GM12878 (cell line): ENCODE data around the gene MAPK9. TPM values are rescaled to one million over a fixed set of nuclear protein-coding genes. Genes with fewer than 3 reads are reported as not detected.

Experiments used
- ASH2L ChIP-seq: fragments of 300-600, 200-600 bp; sonication (generic); IDR thresholded peaks from 2 replicates; pipeline ENCODE4 v1.6.1; 2017; ENCODE audit warnings: low read depth, mild to moderate bottlenecking, borderline replicate concordance
- BACH1 ChIP-seq: fragments of 450-650 bp; IDR thresholded peaks from 2 replicates; pipeline ENCODE4 v1.6.1; 2017; ENCODE audit warnings: mild to moderate bottlenecking, borderline replicate concordance
- CREM ChIP-seq: IDR thresholded peaks from 2 replicates; pipeline ENCODE4 v1.6.1; 2014; ENCODE audit warnings: antibody characterized with exemption, low read depth
- DPF2 ChIP-seq: fragments of 450-650 bp; IDR thresholded peaks from 2 replicates; pipeline ENCODE4 v1.6.1; 2017; ENCODE audit warnings: mild to moderate bottlenecking
- E2F8 ChIP-seq: fragments of 450-650 bp; IDR thresholded peaks from 2 replicates; pipeline ENCODE4 v1.6.1; 2018; ENCODE audit warnings: mild to moderate bottlenecking, low read depth, moderate library complexity; ENCODE audit not compliant: partially characterized antibody
- EGR1 ChIP-seq, 2 experiments: IDR thresholded peaks; 1 replicate in 1 of 2; 2 replicates in 1 of 2; pipeline ENCODE4 v1.6.1; 2011 to 2012; ENCODE audit warnings: low read depth in 2 of 2, low read length in 2 of 2, borderline replicate concordance in 1 of 2, mild to moderate bottlenecking in 1 of 2, moderate library complexity in 1 of 2
- GATAD2B ChIP-seq: fragments of 450-650 bp; conservative IDR thresholded peaks from 2 replicates; pipeline ENCODE4 v1.6.1; 2017; ENCODE audit warnings: low read depth, mild to moderate bottlenecking, moderate library complexity
- IKZF1 ChIP-seq: fragments of 450-650 bp; conservative IDR thresholded peaks from 2 replicates; pipeline ENCODE4 v1.6.1; 2017; ENCODE audit warnings: antibody characterized with exemption, mild to moderate bottlenecking
- IRF4 ChIP-seq: IDR thresholded peaks from 2 replicates; pipeline ENCODE4 v1.6.1; 2011; ENCODE audit warnings: low read depth, low read length
- KDM1A ChIP-seq: fragments of 200-600 bp; sonication (generic); IDR thresholded peaks from 2 replicates; pipeline ENCODE4 v1.6.1; 2016; ENCODE audit warnings: borderline replicate concordance
- NBN ChIP-seq: fragments of 450-650 bp; IDR thresholded peaks from 2 replicates; pipeline ENCODE4 v1.6.1; 2016
- NR2C1 ChIP-seq: fragments of 450-650 bp; IDR thresholded peaks from 2 replicates; pipeline ENCODE4 v1.6.1; 2017; ENCODE audit warnings: antibody characterized with exemption, mild to moderate bottlenecking, moderate library complexity
- POLR2AphosphoS5 ChIP-seq: IDR thresholded peaks from 2 replicates; pipeline ENCODE4 v1.6.1; 2011; ENCODE audit warnings: mild to moderate bottlenecking, low read length, inconsistent platforms
- RAD21 ChIP-seq: IDR thresholded peaks from 2 replicates; pipeline ENCODE4 v1.6.1; 2011; ENCODE audit warnings: mild to moderate bottlenecking, low read depth, low read length, moderate library complexity; ENCODE audit not compliant: insufficient read depth
- RB1 ChIP-seq: fragments of 450-650 bp; formaldehyde crosslinking; IDR thresholded peaks from 2 replicates; pipeline ENCODE4 v1.6.1; 2017; ENCODE audit warnings: mild to moderate bottlenecking, borderline replicate concordance
- RBBP5 ChIP-seq: fragments of 200-600 bp; sonication (generic); conservative IDR thresholded peaks from 2 replicates; pipeline ENCODE4 v1.6.1; 2016
- RFX5 ChIP-seq: IDR thresholded peaks from 2 replicates; pipeline ENCODE4 v1.6.1; 2011; ENCODE audit warnings: low read depth, low read length, improper control_type of control experiment
- SP1 ChIP-seq: IDR thresholded peaks from one replicate; pipeline ENCODE4 v1.6.1; 2011; ENCODE audit warnings: low read depth, low read length
- SPI1 ChIP-seq: IDR thresholded peaks from 2 replicates; pipeline ENCODE4 v1.6.1; 2011; ENCODE audit warnings: low read depth, mild to moderate bottlenecking, low read length, moderate library complexity, borderline replicate concordance; ENCODE audit not compliant: insufficient read depth
- ZBTB4 ChIP-seq: fragments of 450-650 bp; formaldehyde crosslinking; IDR thresholded peaks from 2 replicates; pipeline ENCODE4 v1.4.0; 2022; ENCODE audit warnings: mild to moderate bottlenecking, moderate library complexity
- ZNF207 ChIP-seq: fragments of 450-650 bp; IDR thresholded peaks from 2 replicates; pipeline ENCODE4 v1.6.1; 2014; ENCODE audit warnings: antibody characterized with exemption, mild to moderate bottlenecking, borderline replicate concordance
- ZSCAN29 ChIP-seq: fragments of 450-650 bp; IDR thresholded peaks from 2 replicates; pipeline ENCODE4 v1.6.1; 2017; ENCODE audit warnings: mild to moderate bottlenecking, moderate library complexity
- polyA plus RNA-seq, 11 experiments: library from polyadenylated mRNA; depleted of rRNA in 4 of 11; unstranded in 6 of 11; stranded (reverse) in 5 of 11; fragments of >200 nt; fragmentation: Nextera tagmentation in 4 of 11; fragmentation: Illumina TruSeq in 1 of 11; extraction: Ambion mirVana in 4 of 11; extraction: Trizol in 1 of 11; gene quantifications; 1 replicate in 1 of 11; 2 replicates in 10 of 11; pipeline versions ENCODE4 v1.2.1 to v1.2.3, GENCODE V29; 2011 to 2016; ENCODE audit warnings: inconsistent platforms in 2 of 11, missing spikeins in 2 of 11, low read depth in 1 of 11
- total RNA-seq, 4 experiments: library from RNA; depleted of rRNA in 3 of 4; stranded (reverse); fragments of >200 nt in 3 of 4; fragmentation: Illumina TruSeq in 1 of 4; extraction: Trizol in 1 of 4; gene quantifications; 2 replicates each; pipeline versions ENCODE4 v1.2.1 to v1.2.3, GENCODE V29; 2013 to 2021

The MAPK9 gene
- total and polyA plus RNA-seq, 10 of the 15 experiments (the other 5 are each of a cell fraction or from before 2014, with no cell fraction given) = 2.1 to 52.9 (median 21.7) TPM

- TF ChIP-seq KDM1A (no peak), EGR1 (IDR thresholded peaks at IDR 0.05; ENCODE audit: borderline replicate concordance in 1 of 2, low read depth in 2 of 2, low read length in 2 of 2) (no peak), IKZF1 (peak; percentile 77), ZNF207 (0 out of 2 replicates have a peak, but pooled peaks have one; percentile 61), GATAD2B (peak; percentile 95), DPF2 (peak; percentile 85), IRF4 (no peak), E2F8 (no peak), ASH2L (no peak; the same call in 1 of the 2 replicates), RAD21 (no peak), RFX5 (no peak), RBBP5 (no peak), RB1 (peak; percentile 77; the same call in 1 of the 2 replicates), ZBTB4 (no peak), BACH1 (peak; percentile 70; the same call in 1 of the 2 replicates), NR2C1 (peak; percentile 10; the same call in 1 of the 2 replicates), NBN (0 out of 2 replicates have a peak, but pooled peaks have one; percentile 17), SPI1 (no peak), POLR2AphosphoS5 (0 out of 2 replicates have a peak, but pooled peaks have one; percentile 35), ZSCAN29 (0 out of 2 replicates have a peak, but pooled peaks have one; percentile 41), SP1 (peak; percentile 92), CREM (peak; percentile 23; the same call in 1 of the 2 replicates)
Observed at GRCh38 chr5:180291943-180292831, at the start of gene MAPK9 (continued).
